Transverse colon (tissue), 4 donors: ENCODE results near the gene AKAP6.

Source experiments
- POLR2A ChIP-seq: fragments of 450-650 bp; IDR thresholded peaks from one replicate; pipeline ENCODE4 v1.6.1; 2016; ENCODE audit warnings: antibody characterized with exemption, mild to moderate bottlenecking, moderate library complexity
- POLR2AphosphoS5 ChIP-seq, 3 donors: sonication (generic); formaldehyde crosslinking; IDR thresholded peaks; one replicate each; pipeline ENCODE4 v1.6.1; 2016; ENCODE audit warnings: antibody characterized with exemption in 3 of 3
- TF ChIP-seq, protein P1 (sequence below), 5 experiments: fragments of 200-600 bp in 3 of 5; fragments of 450-650 bp in 2 of 5; sonication (generic) in 3 of 5; IDR thresholded peaks; 1 replicate in 2 of 5; 2 replicates in 3 of 5; pipeline ENCODE4 v1.5.1; 2016 to 2017; ENCODE audit warnings: antibody characterized with exemption in 5 of 5, inconsistent platforms in 3 of 5, mild to moderate bottlenecking in 2 of 5, moderate library complexity in 1 of 5

DNA sequence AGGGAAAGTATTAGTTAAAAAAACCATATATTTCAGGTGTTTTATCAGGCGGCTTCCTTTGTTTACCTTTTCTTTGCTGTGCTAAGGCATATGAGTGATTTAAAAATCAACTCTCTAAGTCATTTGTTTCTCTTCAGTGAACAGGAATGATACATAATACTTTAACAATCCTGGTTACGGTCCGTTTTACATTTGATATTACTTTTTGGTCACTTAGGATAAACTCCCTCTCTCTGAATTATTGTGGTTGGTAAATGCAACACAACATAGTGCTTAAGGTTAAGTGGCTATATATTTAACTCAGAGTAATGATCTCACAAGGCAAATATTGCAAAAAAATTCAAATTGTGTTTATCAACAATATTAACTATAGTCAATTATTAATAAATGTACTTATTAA lies 32.7 kb upstream of the AKAP6 start:
- TF ChIP-seq POLR2A, result no peak
- TF ChIP-seq, protein P1, sequence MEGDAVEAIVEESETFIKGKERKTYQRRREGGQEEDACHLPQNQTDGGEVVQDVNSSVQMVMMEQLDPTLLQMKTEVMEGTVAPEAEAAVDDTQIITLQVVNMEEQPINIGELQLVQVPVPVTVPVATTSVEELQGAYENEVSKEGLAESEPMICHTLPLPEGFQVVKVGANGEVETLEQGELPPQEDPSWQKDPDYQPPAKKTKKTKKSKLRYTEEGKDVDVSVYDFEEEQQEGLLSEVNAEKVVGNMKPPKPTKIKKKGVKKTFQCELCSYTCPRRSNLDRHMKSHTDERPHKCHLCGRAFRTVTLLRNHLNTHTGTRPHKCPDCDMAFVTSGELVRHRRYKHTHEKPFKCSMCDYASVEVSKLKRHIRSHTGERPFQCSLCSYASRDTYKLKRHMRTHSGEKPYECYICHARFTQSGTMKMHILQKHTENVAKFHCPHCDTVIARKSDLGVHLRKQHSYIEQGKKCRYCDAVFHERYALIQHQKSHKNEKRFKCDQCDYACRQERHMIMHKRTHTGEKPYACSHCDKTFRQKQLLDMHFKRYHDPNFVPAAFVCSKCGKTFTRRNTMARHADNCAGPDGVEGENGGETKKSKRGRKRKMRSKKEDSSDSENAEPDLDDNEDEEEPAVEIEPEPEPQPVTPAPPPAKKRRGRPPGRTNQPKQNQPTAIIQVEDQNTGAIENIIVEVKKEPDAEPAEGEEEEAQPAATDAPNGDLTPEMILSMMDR (IDR thresholded peaks at IDR 0.05), result no peak
- TF ChIP-seq POLR2AphosphoS5 (IDR thresholded peaks at IDR 0.05), result no peak
